GM12865 (cell line): ENCODE measurements around the gene GASK1A.

Experiments
- DNase-seq: peaks from one replicate; pipeline ENCODE4 v3.0.0; 2010; ENCODE audit warnings: low read depth
- H3K4me3 ChIP-seq: 2 replicates; pipeline ENCODE4 v1.5.1; 2011; ENCODE audit warnings: mild to moderate bottlenecking, low read depth, low read length, control low read depth
- CTCF ChIP-seq: IDR thresholded peaks from 2 replicates; pipeline ENCODE4 v1.5.1; 2011; ENCODE audit warnings: low read length, control low read depth, low read depth, inconsistent platforms; ENCODE audit not compliant: insufficient read depth; ENCODE audit errors: missing control alignments

Gene GASK1A

GRCh38 chr3:43090238-43090637 is 111.1 kb downstream of the GASK1A start:
- no peak for DNase-seq
- TF ChIP-seq CTCF, result no peak

GRCh38 chr3:43091481-43091880 is 112.4 kb downstream of the GASK1A start:
- TF ChIP-seq CTCF, result no peak
- no peak for DNase-seq
- no peak overlapping the region for H3K4me3 ChIP-seq

More at GRCh38 chr3:43090238-43090637, 111.1 kb downstream of the GASK1A start:
- H3K4me3 ChIP-seq, result no peak overlapping the region

GRCh38 chr3:43093006-43093405 is 113.9 kb downstream of the GASK1A start:
- DNase-seq, result no peak
- no peak for TF ChIP-seq CTCF
- no peak overlapping the region for H3K4me3 ChIP-seq

GRCh38 chr3:43093974-43094373 is 114.9 kb downstream of the GASK1A start:
- no peak overlapping the region for H3K4me3 ChIP-seq
- no peak for TF ChIP-seq CTCF
- DNase-seq, result no peak

GRCh38 chr3:43094381-43094780 is 115.3 kb downstream of the GASK1A start:
- no peak for DNase-seq
- H3K4me3 ChIP-seq, result no peak overlapping the region
- TF ChIP-seq CTCF, result no peak

GRCh38 chr3:43094851-43095250 is 115.7 kb downstream of the GASK1A start:
- H3K4me3 ChIP-seq, result no peak overlapping the region
- DNase-seq, result no peak
- no peak for TF ChIP-seq CTCF

GRCh38 chr3:43095370-43095769 is 116.3 kb downstream of the GASK1A start:
- H3K4me3 ChIP-seq, result no peak overlapping the region
- TF ChIP-seq CTCF, result no peak
- DNase-seq, result no peak
